Endodermal cell (in vitro differentiated cells): ENCODE measurements around the gene CAPG. TPM values are rescaled to one million over a fixed set of nuclear protein-coding genes. Genes with fewer than 3 reads are reported as not detected.

ENCODE experiments used
- DNase-seq: peaks from one replicate; pipeline ENCODE4 v3.0.0-alpha.2; 2017
- H3K27ac ChIP-seq: 2 replicates; pipeline ENCODE4 v1.5.1; 2013; ENCODE audit warnings: mild to moderate bottlenecking, low read depth, low read length, moderate library complexity
- H3K27me3 ChIP-seq: 2 replicates; pipeline ENCODE4 v1.6.1; 2013; ENCODE audit warnings: mild to moderate bottlenecking, low read length, moderate library complexity; ENCODE audit not compliant: insufficient read depth, control insufficient read depth, poor library complexity, severe bottlenecking
- H3K36me3 ChIP-seq: 2 replicates; pipeline ENCODE4 v1.7.0; 2013; ENCODE audit warnings: mild to moderate bottlenecking, low read length, moderate library complexity; ENCODE audit not compliant: control insufficient read depth, insufficient read depth
- H3K4me1 ChIP-seq: one replicate; pipeline ENCODE4 v1.7.0; 2013; ENCODE audit warnings: low read length; ENCODE audit not compliant: control insufficient read depth, insufficient read depth
- H3K4me3 ChIP-seq: 2 replicates; pipeline ENCODE4 v1.5.1; 2013; ENCODE audit warnings: mild to moderate bottlenecking, low read length, moderate library complexity
- H3K9ac ChIP-seq: 2 replicates; pipeline ENCODE4 v1.6.1; 2013; ENCODE audit warnings: mild to moderate bottlenecking, low read length, moderate library complexity; ENCODE audit not compliant: poor library complexity, severe bottlenecking; ENCODE audit errors: extremely low read depth
- H3K9me3 ChIP-seq: 2 replicates; pipeline ENCODE4 v1.6.1; 2013; ENCODE audit warnings: mild to moderate bottlenecking, low read length, moderate library complexity; ENCODE audit not compliant: control insufficient read depth
- H3K27ac Mint-ChIP-seq: 2 replicates; pipeline ENCODE4 v1.8.0; 2020; ENCODE audit warnings: mixed read lengths
- H3K27me3 Mint-ChIP-seq: 2 replicates; pipeline ENCODE4 v1.8.0; 2021; ENCODE audit warnings: mild to moderate bottlenecking, mixed read lengths; ENCODE audit not compliant: insufficient read depth
- H3K36me3 Mint-ChIP-seq: 2 replicates; pipeline ENCODE4 v1.8.0; 2020; ENCODE audit warnings: low read depth, mixed read lengths
- H3K4me1 Mint-ChIP-seq: 2 replicates; pipeline ENCODE4 v1.8.0; 2020; ENCODE audit warnings: mixed read lengths
- H3K4me3 Mint-ChIP-seq: 2 replicates; pipeline ENCODE4 v1.8.0; 2020; ENCODE audit warnings: mild to moderate bottlenecking, moderate library complexity, mixed read lengths
- H3K9me3 Mint-ChIP-seq: 2 replicates; pipeline ENCODE4 v1.8.0; 2020; ENCODE audit warnings: mild to moderate bottlenecking, mixed read lengths
- CTCF ChIP-seq: fragments of 200-600 bp; sonication (generic); conservative IDR thresholded peaks from 2 replicates; pipeline ENCODE4 v1.5.0; 2021; ENCODE audit warnings: antibody characterized with exemption, mild to moderate bottlenecking
- WGBS, 2 experiments: methylation state at CpG; one replicate each; pipeline versions ENCODE4 v1.1.5 to v1.1.7; 2013; ENCODE audit warnings: missing lambda C conversion rate in 2 of 2, mixed read lengths in 1 of 2; ENCODE audit not compliant: insufficient coverage in 1 of 2, insufficient read length in 1 of 2; 5-methylcytosine and 5-hydroxymethylcytosine counted together
- total RNA-seq, 2 donors: library from RNA; stranded (reverse); fragmentation: NEBNext Ultra II Directional in 1 of 2; extraction: Animal tissue kit (Norgen Biotek cat#: 25700) in 1 of 2; gene quantifications; 2 replicates in 1 of 2; 3 replicates in 1 of 2; pipeline ENCODE4 v1.2.1, GENCODE V29; 2021

Gene CAPG
- total RNA-seq, 2 donors from 2014 or later, result 104 to 119 TPM

GRCh38 chr2:85436836-85437487 is 26.8 kb upstream of the CAPG start:
- TF ChIP-seq CTCF, result no peak
- Histone ChIP-seq H3K4me1 (peaks cover 15% of the 10 kb centered on the region), H3K9me3 (no peaks in the 10 kb centered on the region), H3K27ac (peak overlapping the region; percentile 52), H3K9ac (no peak overlapping the region), H3K27me3 (no peaks in the 10 kb centered on the region), H3K36me3 (no peaks in the 10 kb centered on the region), H3K4me3 (no peak overlapping the region)
- H3K27ac Mint-ChIP-seq, result peak overlapping the region; percentile 90
- no peaks in the 10 kb centered on the region for H3K9me3 Mint-ChIP-seq
- H3K4me3 Mint-ChIP-seq, result peak overlapping the region; percentile 44
- no peaks in the 10 kb centered on the region for H3K36me3 Mint-ChIP-seq
- WGBS, 2 experiments, result 79 to 81% methylated on average over 6 to 9 of the region's 10 CpGs
- H3K27me3 Mint-ChIP-seq, result no peaks in the 10 kb centered on the region
- DNase-seq, result peak; percentile 68
- peaks cover 23% of the 10 kb centered on the region for H3K4me1 Mint-ChIP-seq

- Mint-ChIP-seq H3K27ac (peak overlapping the region; percentile 90), H3K36me3 (no peaks in the 10 kb centered on the region), H3K9me3 (no peaks in the 10 kb centered on the region), H3K4me1 (peaks cover 30% of the 10 kb centered on the region), H3K27me3 (no peaks in the 10 kb centered on the region), H3K4me3 (no peak overlapping the region)
- 92 to 93% methylated on average over 11 to 16 of the region's 16 CpGs for WGBS, 2 experiments
- no peak overlapping the region for H3K9ac ChIP-seq
- no peaks in the 10 kb centered on the region for H3K9me3 ChIP-seq
- H3K27me3 ChIP-seq, result no peaks in the 10 kb centered on the region
- no peaks in the 10 kb centered on the region for H3K36me3 ChIP-seq
- TF ChIP-seq CTCF, result peak; percentile 66
- no peak overlapping the region for H3K27ac ChIP-seq
- no peak overlapping the region for H3K4me3 ChIP-seq
- DNase-seq, result peak; percentile 84
- H3K4me1 ChIP-seq, result peaks cover 15% of the 10 kb centered on the region
These were observed 26.0 kb upstream of the CAPG start for GRCh38 chr2:85435981-85436835.

GRCh38 chr2:85435220-85435958 is 25.2 kb upstream of the CAPG start:
- H3K9me3 Mint-ChIP-seq, result no peaks in the 10 kb centered on the region
- H3K36me3 Mint-ChIP-seq, result no peaks in the 10 kb centered on the region
- peaks cover 31% of the 10 kb centered on the region for H3K4me1 Mint-ChIP-seq
- no peaks in the 10 kb centered on the region for H3K27me3 ChIP-seq
- no peak overlapping the region for H3K4me3 Mint-ChIP-seq
- H3K4me3 ChIP-seq, result no peak overlapping the region
- no peak overlapping the region for H3K27ac Mint-ChIP-seq
- H3K36me3 ChIP-seq, result no peaks in the 10 kb centered on the region
- no peaks in the 10 kb centered on the region for H3K27me3 Mint-ChIP-seq
- 93 to 96% methylated on average over 18 to 21 of the region's 21 CpGs for WGBS, 2 experiments
- no peak overlapping the region for H3K9ac ChIP-seq
- no peak overlapping the region for H3K27ac ChIP-seq
- TF ChIP-seq CTCF, result no peak
- no peak for DNase-seq
- no peaks in the 10 kb centered on the region for H3K9me3 ChIP-seq
- peaks cover 15% of the 10 kb centered on the region for H3K4me1 ChIP-seq
